ENCODE measurements around the gene FAM185A.
"Not testable (repeated sequence)": the region's sequence is repeated elsewhere in the genome, so short reads cannot be mapped to it uniquely, and the experiment has no call there.

- not testable (repeated sequence) for TF ChIP-seq ZNF112 (tag by site-specific recombination; IDR thresholded peaks at IDR 0.05); CTCF (tag by site-specific recombination; IDR thresholded peaks at IDR 0.05); ZNF610 (tag by site-specific recombination; IDR thresholded peaks at IDR 0.05; ENCODE audit: borderline replicate concordance); ZBTB6 (tag by site-specific recombination; IDR thresholded peaks at IDR 0.05); PATZ1 (tag by site-specific recombination; IDR thresholded peaks at IDR 0.05)
Measured at GRCh38 chr7:102715718-102716117, 33.1 kb upstream of the FAM185A start.
